ENCODE data around the gene IL17F.

- TF ChIP-seq L3MBTL2 (conservative IDR thresholded peaks at IDR 0.05) (no peak), SP1 (IDR thresholded peaks at IDR 0.05) (no peak), HDGF (IDR thresholded peaks at IDR 0.05; ENCODE audit: borderline replicate concordance) (no peak), TARDBP (IDR thresholded peaks at IDR 0.05) (no peak), LEF1 (IDR thresholded peaks at IDR 0.05; ENCODE audit: borderline replicate concordance) (no peak), NFRKB (IDR thresholded peaks at IDR 0.05) (no peak), CTBP1 (IDR thresholded peaks at IDR 0.05; ENCODE audit: borderline replicate concordance) (no peak), BHLHE40 (IDR thresholded peaks at IDR 0.05; ENCODE audit: borderline replicate concordance) (no peak)
These were observed 54.3 kb downstream of the IL17F start for GRCh38 chr6:52189974-52190373.

All from HEK293T (cell line).